Right atrium auricular region (tissue), 2 donors: ENCODE measurements around the gene BRPF1. TPM values are rescaled to one million over a fixed set of nuclear protein-coding genes. Genes with fewer than 3 reads are reported as not detected.

Source experiments
- DNase-seq: peaks from one replicate; pipeline ENCODE4 v3.0.0-alpha.2; 2019; ENCODE audit warnings: low spot score
- H3K27ac ChIP-seq, 2 donors: fragments of 200-600 bp; sonication (generic); 1 replicate in 1 of 2; 2 replicates in 1 of 2; pipeline ENCODE4 v1.5.1; 2016 to 2019
- H3K27me3 ChIP-seq, 2 donors: fragments of 200-600 bp; sonication (generic); one replicate each; pipeline versions ENCODE4 v1.5.1 to v1.6.0; 2017 to 2019
- H3K36me3 ChIP-seq: fragments of 200-600 bp; sonication (generic); one replicate; pipeline ENCODE4 v1.5.1; 2016
- H3K4me1 ChIP-seq, 2 donors: fragments of 200-600 bp; sonication (generic); one replicate each; pipeline versions ENCODE4 v1.5.1 to v1.6.0; 2017 to 2019
- H3K4me3 ChIP-seq, 2 donors: fragments of 200-600 bp; sonication (generic); 1 replicate in 1 of 2; 2 replicates in 1 of 2; pipeline ENCODE4 v1.5.1; 2017 to 2019; ENCODE audit warnings: mild to moderate bottlenecking in 1 of 2, moderate library complexity in 1 of 2
- H3K9me3 ChIP-seq, 2 donors: fragments of 200-600 bp; sonication (generic); one replicate each; pipeline ENCODE4 v1.5.1; 2019
- CTCF ChIP-seq, 2 donors: fragments of 200-600 bp; sonication (generic); IDR thresholded peaks; one replicate each; pipeline ENCODE4 v1.5.1; 2019; ENCODE audit warnings: antibody characterized with exemption in 2 of 2
- total RNA-seq, 2 donors: library from RNA; depleted of rRNA; stranded (reverse); fragments of >200 nt; gene quantifications; one replicate each; pipeline ENCODE4 v1.1.0, GENCODE V29; 2016

The BRPF1 gene
- total RNA-seq, 2 donors from 2014 or later: 8.8 to 15.3 TPM

- no peaks in the 10 kb centered on the region for H3K9me3 ChIP-seq
Measured at GRCh38 chr3:9727041-9727595, 4.4 kb upstream of the BRPF1 start.

GRCh38 chr3:9727743-9728142 is 3.8 kb upstream of the BRPF1 start:
- DNase-seq: no peak
- no peak for TF ChIP-seq CTCF (IDR thresholded peaks at IDR 0.05)

More at GRCh38 chr3:9727041-9727595, 4.4 kb upstream of the BRPF1 start:
- Histone ChIP-seq H3K27me3 (no peaks in the 10 kb centered on the region), H3K27ac (no peak overlapping the region), H3K4me1 (peaks cover 0 to 7% of the 10 kb centered on the region in 2 donors), H3K36me3 (no peaks in the 10 kb centered on the region), H3K4me3 (no peak overlapping the region)
- TF ChIP-seq CTCF (IDR thresholded peaks at IDR 0.05): peak in 1 of 2 donors; percentile 43
- no peak for DNase-seq

GRCh38 chr3:9729419-9729818 is 2.1 kb upstream of the BRPF1 start:
- no peak for DNase-seq
- H3K27me3 ChIP-seq: no peaks in the 10 kb centered on the region
- no peak overlapping the region for H3K4me3 ChIP-seq
- H3K36me3 ChIP-seq: peaks cover 3% of the 10 kb centered on the region
- H3K4me1 ChIP-seq: peaks cover 0 to 21% of the 10 kb centered on the region in 2 donors
- no peak overlapping the region for H3K27ac ChIP-seq
- H3K9me3 ChIP-seq: no peaks in the 10 kb centered on the region
- no peak for TF ChIP-seq CTCF (IDR thresholded peaks at IDR 0.05)

More at GRCh38 chr3:9727743-9728142, 3.8 kb upstream of the BRPF1 start:
- no peaks in the 10 kb centered on the region for H3K36me3 ChIP-seq
- H3K27ac ChIP-seq: no peak overlapping the region
- no peaks in the 10 kb centered on the region for H3K27me3 ChIP-seq
- H3K4me3 ChIP-seq: no peak overlapping the region
- H3K9me3 ChIP-seq: no peaks in the 10 kb centered on the region
- H3K4me1 ChIP-seq: peaks cover 0 to 13% of the 10 kb centered on the region in 2 donors

- peak overlapping the region; percentile 93 to 96 for H3K27ac ChIP-seq
- peak overlapping the region; percentile 93 to 100 for H3K4me3 ChIP-seq
Measured at GRCh38 chr3:9730657-9731205, 804 bp upstream of the BRPF1 start.

GRCh38 chr3:9732080-9732739 is 675 bp downstream of the BRPF1 start:
- Histone ChIP-seq H3K27me3 (no peaks in the 10 kb centered on the region), H3K9me3 (no peaks in the 10 kb centered on the region), H3K4me3 (peak overlapping the region; percentile 93 to 100), H3K27ac (peak overlapping the region; percentile 93 to 96), H3K4me1 (peaks cover 0 to 29% of the 10 kb centered on the region in 2 donors), H3K36me3 (peaks cover 18% of the 10 kb centered on the region)
- no peak for DNase-seq
- TF ChIP-seq CTCF (IDR thresholded peaks at IDR 0.05): no peak

More at GRCh38 chr3:9730657-9731205, 804 bp upstream of the BRPF1 start:
- H3K27me3 ChIP-seq: no peaks in the 10 kb centered on the region
- peaks cover 13% of the 10 kb centered on the region for H3K36me3 ChIP-seq
- H3K9me3 ChIP-seq: no peaks in the 10 kb centered on the region
- DNase-seq: no peak
- no peak for TF ChIP-seq CTCF (IDR thresholded peaks at IDR 0.05)
- H3K4me1 ChIP-seq: peaks cover 0 to 21% of the 10 kb centered on the region in 2 donors
